NB4 (cell line): Measurements from ENCODE around the gene TMEM179B.
"Not testable (repeated sequence)": the region's sequence is repeated elsewhere in the genome, so short reads cannot be mapped to it uniquely, and the experiment has no call there.

ENCODE experiments used
- DNase-seq: peaks from one replicate; pipeline ENCODE4 v3.0.0; 2010; ENCODE audit warnings: low read depth
- H3K4me3 ChIP-seq: one replicate; pipeline ENCODE4 v1.5.1; 2011; ENCODE audit warnings: mild to moderate bottlenecking, low read depth, low read length, moderate library complexity
- CTCF ChIP-seq: IDR thresholded peaks from one replicate; pipeline ENCODE4 v1.5.1; 2012; ENCODE audit warnings: low read depth, low read length
- MAX ChIP-seq: IDR thresholded peaks from 2 replicates; pipeline ENCODE4 v1.6.1; 2011; ENCODE audit warnings: low read depth, low read length
- MYC ChIP-seq: IDR thresholded peaks from 2 replicates; pipeline ENCODE4 v1.6.1; 2011; ENCODE audit warnings: low read depth, low read length
- POLR2A ChIP-seq: IDR thresholded peaks from 2 replicates; pipeline ENCODE4 v1.6.1; 2011; ENCODE audit warnings: mild to moderate bottlenecking; ENCODE audit not compliant: insufficient read length; ENCODE audit errors: extremely low read depth

TMEM179B gene

GRCh38 chr11:62787005-62787759 lies at the start of gene TMEM179B:
Gene TMEM179B, plus strand, starts transcription at chr11:62787402. Its CDS starts 30 bp downstream, at chr11:62787432.
- TF ChIP-seq MAX (peak; percentile 76), MYC (no peak; the same call in none of the 2 replicates), CTCF (peak; percentile 69), POLR2A (peak; percentile 99)
- H3K4me3 ChIP-seq: peak within 1 kb of the TSS; percentile 99
- peak; percentile 100 for DNase-seq

GRCh38 chr11:62747475-62748160 lies 39.6 kb upstream of the TMEM179B start:
- H3K4me3 ChIP-seq: no peak overlapping the region
- no peak for TF ChIP-seq MAX
- TF ChIP-seq MYC: no peak
- no peak for TF ChIP-seq POLR2A
- no peak for TF ChIP-seq CTCF
- no peak for DNase-seq

DNA sequence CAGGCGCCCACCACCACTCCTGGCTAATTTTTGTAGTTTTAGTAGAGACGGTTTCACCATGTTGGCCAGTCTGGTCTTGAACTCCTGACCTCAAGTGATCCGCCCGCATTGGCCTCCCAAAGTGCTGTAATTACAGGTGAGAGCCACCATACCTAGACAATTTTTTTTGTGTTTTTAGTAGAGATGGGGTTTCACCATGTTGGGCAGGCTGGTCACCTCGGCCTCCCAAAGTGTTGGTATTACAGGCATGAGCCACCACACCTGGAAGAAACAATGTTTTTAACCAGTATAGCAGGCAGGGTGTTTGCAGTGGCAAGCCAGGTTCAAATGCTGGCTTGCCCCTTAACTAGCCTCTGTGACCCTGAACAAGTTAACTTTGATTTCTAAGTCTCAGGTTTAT lies 37.3 kb upstream of the TMEM179B start:
- not testable (repeated sequence) for DNase-seq, H3K4me3 ChIP-seq

DNA sequence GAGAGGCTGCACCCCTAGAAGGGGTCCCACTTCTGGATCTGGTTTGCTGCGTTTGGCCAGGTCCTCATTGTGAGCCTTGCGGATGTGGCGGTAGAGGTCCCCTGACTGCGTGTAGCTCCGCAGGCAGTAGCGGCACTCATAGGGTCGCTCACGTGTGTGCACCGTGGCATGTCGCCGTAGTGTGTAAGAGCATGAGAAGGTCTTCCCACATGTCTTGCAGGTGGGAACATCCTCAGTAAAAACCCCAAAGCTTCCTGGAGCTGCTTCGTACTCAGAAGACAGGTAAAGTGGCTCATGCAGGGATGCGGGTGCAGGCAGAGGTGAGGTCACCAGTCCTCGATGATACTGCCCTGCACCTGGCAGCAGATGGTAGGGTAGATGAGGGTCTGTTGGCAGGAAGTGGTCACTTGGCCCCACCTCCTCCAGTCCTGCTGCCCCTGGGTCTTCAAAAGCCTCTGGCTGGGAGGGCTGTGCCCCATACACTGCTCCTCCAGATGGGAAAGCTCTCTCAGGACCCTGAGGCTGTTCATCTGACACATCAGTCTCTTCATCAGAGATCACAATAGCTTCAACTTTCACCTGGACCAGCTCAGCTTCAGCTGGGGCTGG lies 34.9 kb upstream of the TMEM179B start:
- TF ChIP-seq MAX: no peak
- TF ChIP-seq MYC: no peak
- no peak for TF ChIP-seq CTCF
- TF ChIP-seq POLR2A: no peak
- DNase-seq: no peak
- no peak overlapping the region for H3K4me3 ChIP-seq

DNA sequence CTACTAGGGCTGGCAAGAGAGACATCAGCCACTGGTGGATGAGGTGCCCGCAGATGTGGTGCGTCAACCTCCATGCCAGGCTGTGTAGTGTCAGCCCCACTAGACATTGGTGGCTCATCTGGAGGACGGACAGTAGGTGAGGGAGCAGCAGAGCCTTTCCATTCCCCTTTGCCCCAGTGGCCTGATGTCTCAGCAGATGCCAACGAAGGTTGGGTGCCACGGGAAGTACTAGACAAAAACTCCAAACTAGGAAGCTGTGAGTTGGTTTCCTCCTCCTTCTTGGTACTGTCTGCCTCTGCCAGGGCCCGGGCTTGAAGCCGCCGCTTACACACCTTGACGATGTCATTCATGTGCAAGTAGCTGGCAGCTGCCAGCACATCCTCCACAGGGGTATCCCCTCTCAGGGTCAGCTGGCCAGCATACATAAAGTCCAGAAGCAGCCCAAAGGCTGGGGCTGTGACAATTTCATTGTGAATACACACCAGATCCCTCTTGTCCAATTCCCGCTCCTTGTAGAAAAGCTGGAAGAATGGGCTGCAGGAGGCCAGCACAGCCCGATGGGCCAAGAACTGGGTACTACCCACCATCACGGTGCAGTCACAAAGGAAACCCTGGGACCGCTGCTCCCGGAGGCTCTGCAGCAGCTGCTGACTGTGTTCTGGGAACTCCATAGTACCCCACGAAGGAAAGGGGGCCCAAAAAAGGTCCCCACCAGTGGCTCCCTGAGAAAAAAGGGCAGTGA lies 34.0 kb upstream of the TMEM179B start:
- no peak for TF ChIP-seq POLR2A
- no peak for TF ChIP-seq MYC
- no peak for TF ChIP-seq CTCF
- TF ChIP-seq MAX: no peak
- H3K4me3 ChIP-seq: peak overlapping the region; percentile 92
- no peak for DNase-seq
